ENCODE results near the gene NPHP4.

The NPHP4 gene

DNA sequence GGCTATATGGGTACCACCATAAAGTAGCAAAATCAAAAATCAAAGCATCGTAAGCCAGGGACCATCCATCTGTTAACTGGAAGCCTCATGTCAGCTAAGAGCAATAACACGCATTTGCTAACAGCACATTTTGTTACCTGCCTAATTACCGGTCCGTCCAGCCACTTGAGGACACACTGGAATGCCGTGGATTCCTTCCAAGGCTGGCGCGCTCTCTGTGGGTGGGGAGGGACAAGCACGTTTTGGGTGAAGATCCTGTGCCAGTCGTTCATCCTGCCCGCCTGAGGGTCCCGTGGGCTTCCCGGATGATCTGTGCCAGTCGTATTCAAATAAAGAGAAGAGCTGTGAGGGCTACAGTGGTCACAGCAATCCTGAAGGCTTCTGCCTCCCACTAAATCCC is 6.2 kb downstream of the NPHP4 start:
- no peak for DNase-seq

DNA sequence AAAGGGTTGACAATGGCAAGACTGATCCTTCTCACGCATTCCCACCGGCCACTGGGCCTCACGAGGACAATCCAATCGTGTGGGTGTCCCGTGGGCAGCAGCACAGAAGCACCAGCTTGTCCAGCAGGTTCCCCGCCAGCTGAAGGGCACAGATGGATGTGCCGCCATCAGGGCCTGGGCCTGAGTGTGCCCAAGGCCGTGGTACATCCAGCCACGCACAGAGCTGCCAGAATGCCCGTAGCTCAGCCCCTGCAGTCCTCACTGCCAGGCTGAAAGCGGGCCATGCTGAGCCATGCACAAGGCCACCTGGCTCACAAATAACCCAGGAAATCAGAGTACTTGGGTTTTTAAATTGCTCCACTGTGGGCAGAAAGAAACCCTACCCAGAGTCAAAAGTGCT is 7.0 kb downstream of the NPHP4 start:
- no peak for DNase-seq

GRCh38 chr1:5983361-5984103 is 8.7 kb downstream of the NPHP4 start:
- DNase-seq: no peak

DNA sequence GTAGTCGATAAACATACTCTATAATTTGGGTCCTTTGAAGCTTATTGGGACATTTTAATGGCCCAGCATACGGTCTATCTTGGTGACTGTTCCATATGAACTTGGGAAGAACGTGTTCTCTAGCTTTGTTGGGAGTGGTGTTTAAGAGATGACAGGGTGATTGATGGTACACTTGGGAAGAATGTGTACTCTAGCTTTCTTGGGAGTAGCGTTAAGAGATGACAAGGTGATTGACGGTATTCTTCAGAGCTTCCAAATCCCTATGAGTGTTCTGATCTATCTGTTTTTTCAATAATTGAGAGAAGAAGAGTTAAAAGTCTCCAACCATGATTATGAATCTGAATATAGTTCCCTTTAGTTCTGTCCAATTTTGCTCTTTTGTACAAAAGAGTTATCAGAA is 9.4 kb downstream of the NPHP4 start:
- no peak for DNase-seq

GRCh38 chr1:5982276-5982675 is 9.9 kb downstream of the NPHP4 start:
- DNase-seq: no peak

GRCh38 chr1:5981009-5981380 is 11.2 kb downstream of the NPHP4 start:
- no peak for DNase-seq

GRCh38 chr1:5980314-5981008 is 11.8 kb downstream of the NPHP4 start:
- DNase-seq: peak; percentile 7

GRCh38 chr1:5979536-5980313 is 12.5 kb downstream of the NPHP4 start:
- DNase-seq: no peak

GRCh38 chr1:5978452-5978851 is 13.8 kb downstream of the NPHP4 start:
- DNase-seq: no peak

GRCh38 chr1:5977494-5978444 is 14.5 kb downstream of the NPHP4 start:
- DNase-seq: peak; percentile 9

DNA sequence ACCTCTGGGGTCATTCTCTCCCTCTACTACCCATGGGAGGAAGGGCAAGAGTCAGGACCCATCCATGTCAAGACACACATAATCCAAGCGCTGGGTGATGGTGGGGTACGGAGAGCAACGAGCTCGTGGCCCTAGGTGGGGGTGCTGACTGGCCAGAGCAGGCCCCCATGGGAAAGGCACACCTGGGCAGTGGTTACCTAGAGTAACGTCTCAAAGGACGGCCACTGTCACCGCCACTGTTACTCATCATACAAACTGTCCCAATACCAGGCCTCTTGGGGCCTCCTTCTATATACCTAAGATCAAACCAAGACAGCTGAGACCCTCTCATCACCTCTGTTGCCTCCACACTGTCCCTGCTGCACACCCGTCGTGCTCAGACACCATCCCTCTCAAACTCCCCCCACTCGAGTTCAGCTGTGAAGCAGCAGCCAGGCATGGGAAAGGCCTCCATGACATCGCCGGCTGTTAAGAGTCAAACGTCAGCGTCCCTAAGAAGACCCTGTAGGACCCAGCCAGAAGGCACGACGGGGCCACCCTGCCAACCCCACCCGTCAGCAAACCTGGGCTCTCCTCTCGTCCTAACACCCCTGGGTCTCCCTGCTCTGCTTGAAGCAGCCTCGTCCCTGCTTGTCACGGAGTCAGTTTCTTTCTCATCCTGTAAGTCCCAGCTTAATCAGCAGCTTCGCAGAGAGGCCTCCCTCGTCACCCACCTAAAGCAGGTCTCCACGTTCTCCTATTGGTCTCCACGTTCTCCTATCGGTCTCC is 15.3 kb downstream of the NPHP4 start:
- DNase-seq: no peak

DNA sequence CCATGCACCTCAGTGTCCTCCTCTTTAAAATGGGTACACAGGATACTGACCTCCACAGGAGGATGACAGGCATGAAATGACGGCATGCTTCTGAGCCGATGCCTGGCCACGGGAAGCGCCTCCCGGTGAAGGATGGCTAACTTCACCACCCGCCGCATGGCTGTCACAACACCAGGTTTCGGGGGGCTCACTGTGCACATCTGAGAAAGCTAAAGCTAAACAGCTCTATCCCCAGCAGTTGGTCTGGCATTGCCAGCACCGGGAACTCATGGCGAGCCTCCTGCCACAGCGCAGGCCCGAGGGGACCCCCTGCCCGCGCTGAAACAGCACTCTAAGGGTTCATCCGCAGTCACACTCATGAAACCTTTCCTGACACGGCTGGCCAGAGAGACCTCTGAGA is 16.0 kb downstream of the NPHP4 start:
- DNase-seq: no peak

DNA sequence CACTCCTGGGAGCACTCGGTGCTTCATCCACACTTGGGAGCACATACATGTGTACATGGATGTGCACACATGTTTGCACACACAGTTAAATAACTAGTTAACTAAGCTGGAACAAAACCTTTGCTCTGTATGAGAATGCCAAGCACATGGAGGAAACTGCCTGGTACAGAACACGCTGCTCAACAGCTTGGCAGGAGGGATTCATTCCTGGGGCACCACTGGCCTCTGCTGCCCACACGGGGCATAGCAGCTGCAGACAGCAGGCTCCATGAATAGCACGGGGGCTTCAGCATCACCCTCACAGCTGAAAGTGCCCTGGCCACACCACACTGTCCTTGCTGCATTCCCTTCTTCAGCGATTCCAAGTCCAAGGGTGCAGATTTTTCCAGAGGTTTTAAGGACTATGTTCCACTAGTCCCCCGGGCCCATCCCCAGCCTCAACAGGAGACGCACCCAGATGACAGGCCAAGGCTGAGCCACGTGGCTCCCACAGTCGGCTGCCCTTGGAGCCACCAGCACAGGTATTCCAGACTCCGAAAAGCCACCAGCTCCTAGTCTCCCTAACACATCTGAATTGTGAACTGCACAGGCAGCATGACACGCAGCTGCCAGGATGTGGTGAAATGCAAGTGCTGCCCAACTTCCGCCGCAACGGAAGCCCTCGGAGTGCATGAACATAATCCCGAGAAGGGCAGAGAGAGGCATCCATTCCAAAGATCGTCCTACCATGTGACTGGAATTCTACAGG is 16.9 kb downstream of the NPHP4 start:
- peak; percentile 23 for DNase-seq

- no peak for DNase-seq
Measured at GRCh38 chr1:5974631-5975030, 17.6 kb downstream of the NPHP4 start.

GRCh38 chr1:5973771-5974170 is 18.5 kb downstream of the NPHP4 start:
- no peak for DNase-seq

GRCh38 chr1:5972198-5972520 is 20.1 kb downstream of the NPHP4 start:
- DNase-seq: no peak

DNA sequence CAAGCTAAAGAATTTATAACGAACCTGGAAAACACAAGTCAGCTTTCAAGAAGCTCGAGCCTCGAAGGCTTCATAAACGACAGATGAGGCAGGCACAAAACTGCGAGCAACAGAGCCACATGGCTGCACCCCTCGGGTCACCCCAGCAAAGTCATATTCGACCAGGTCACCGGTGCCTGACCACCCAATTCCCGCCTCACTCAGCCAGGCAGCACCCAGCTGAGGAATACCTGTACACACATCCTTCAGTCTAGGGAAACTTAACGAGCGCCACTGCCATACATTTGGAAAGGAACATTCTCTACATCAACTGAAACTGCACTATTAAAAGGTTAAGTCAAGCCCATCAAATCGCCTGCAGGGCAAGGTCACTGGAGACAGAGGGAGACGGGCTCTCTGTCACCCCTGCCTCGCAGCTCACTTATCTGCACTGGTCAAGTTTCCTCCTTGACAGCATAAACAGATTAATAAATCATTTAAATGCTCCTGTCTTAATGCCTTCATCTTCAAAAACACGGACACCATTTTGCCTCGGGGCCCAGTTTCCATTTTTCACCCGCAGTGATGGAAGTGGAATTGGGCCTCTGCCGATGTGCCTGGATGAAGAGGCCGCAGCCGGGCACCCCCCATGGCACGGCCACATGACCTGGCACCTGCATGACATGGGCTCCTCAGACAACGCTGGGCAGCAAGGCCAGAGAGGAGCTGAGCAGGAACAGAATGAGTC is 20.6 kb downstream of the NPHP4 start:
- no peak for DNase-seq

GRCh38 chr1:5970610-5971273 is 21.5 kb downstream of the NPHP4 start:
- DNase-seq: no peak

GRCh38 chr1:5969168-5969567 is 23.1 kb downstream of the NPHP4 start:
- DNase-seq: no peak

GRCh38 chr1:5968161-5968736 is 24.0 kb downstream of the NPHP4 start:
- no peak for DNase-seq

All from NCI-H146 (cell line).